Endothelial cell of umbilical vein (primary cell): ENCODE measurements around the gene MEF2A. TPM values are rescaled to one million over a fixed set of nuclear protein-coding genes. Genes with fewer than 3 reads are reported as not detected.

ENCODE experiments used
- BruUV-seq: library from RNA; stranded (reverse); fragments of 400-500 nt; replicated peaks from 2 replicates; lab custom pipeline; 2021; lab: Mats Ljungman, UMichigan
- CTCF ChIA-PET: fragments of 300-600, 350-600 bp; sonication (Branson Sonifier 250); formaldehyde crosslinking; loops from one replicate; lab custom pipeline; 2021; ENCODE audit warnings: antibody characterized with exemption, inconsistent platforms; lab: Charles Lee
- POLR2A ChIA-PET: fragments of 300-600, 350-600 bp; sonication (Branson Sonifier 250); formaldehyde crosslinking; loops from one replicate; lab custom pipeline; 2021; ENCODE audit warnings: antibody characterized with exemption, inconsistent platforms; lab: Charles Lee
- DNase-seq: peaks from one replicate; pipeline ENCODE4 v3.0.0-alpha.2; 2011; ENCODE audit warnings: low read depth, low spot score
- FAIRE-seq: peaks from 2 replicates; lab custom pipeline; 2011; peaks lifted over from hg19 to GRCh38; lab: Jason Lieb, UNC
- H2AFZ ChIP-seq: 2 replicates; pipeline ENCODE4 v1.6.0; 2012; ENCODE audit warnings: low read depth, low read length, control low read depth, inconsistent platforms
- H3K27ac ChIP-seq: 2 replicates; pipeline ENCODE4 v1.5.1; 2011; ENCODE audit warnings: low read depth, mild to moderate bottlenecking, control low read depth, low read length, moderate library complexity; ENCODE audit not compliant: insufficient read depth
- H3K27me3 ChIP-seq, 2 experiments: 2 replicates each; pipeline versions ENCODE4 v1.6.0 to v1.6.1; 2011; ENCODE audit warnings: low read length in 2 of 2, mixed read lengths in 1 of 2; ENCODE audit not compliant: control insufficient read depth in 2 of 2, insufficient read depth in 2 of 2
- H3K36me3 ChIP-seq, 2 experiments: 2 replicates in 1 of 2; 3 replicates in 1 of 2; pipeline ENCODE4 v1.5.1; 2011; ENCODE audit warnings: low read length in 2 of 2, mild to moderate bottlenecking in 1 of 2, moderate library complexity in 1 of 2; ENCODE audit not compliant: control insufficient read depth in 2 of 2, insufficient read depth in 2 of 2; ENCODE audit errors: extremely low read depth in 1 of 2
- H3K4me1 ChIP-seq: 3 replicates; pipeline ENCODE4 v1.5.1; 2011; ENCODE audit warnings: mild to moderate bottlenecking, low read length; ENCODE audit not compliant: control insufficient read depth, insufficient read depth; ENCODE audit errors: extremely low read depth
- H3K4me2 ChIP-seq: 2 replicates; pipeline ENCODE4 v1.6.1; 2011; ENCODE audit warnings: low read length, control low read depth, mixed read lengths; ENCODE audit not compliant: insufficient read depth
- H3K4me3 ChIP-seq, 3 experiments: fragments of 200-600 bp in 1 of 3; sonication (generic), shearing (Covaris generic) in 1 of 3; replicated peaks in 1 of 3; 2 replicates each; pipeline ENCODE4 v1.5.1; 2011 to 2016; ENCODE audit warnings: control low read depth in 3 of 3, low read length in 3 of 3, mild to moderate bottlenecking in 2 of 3, inconsistent platforms in 1 of 3, low read depth in 1 of 3, moderate library complexity in 1 of 3; ENCODE audit not compliant: insufficient read depth in 1 of 3
- H3K79me2 ChIP-seq: 2 replicates; pipeline ENCODE4 v1.6.0; 2012; ENCODE audit warnings: low read length, inconsistent platforms; ENCODE audit not compliant: control insufficient read depth, insufficient read depth
- H3K9ac ChIP-seq: replicated peaks from 2 replicates; pipeline ENCODE3; 2011; ENCODE audit warnings: low read length, control low read depth; ENCODE audit not compliant: insufficient read depth; ENCODE audit errors: extremely low read depth
- H3K9me1 ChIP-seq: replicated peaks from 3 replicates; pipeline ENCODE4 v1.6.0; 2011; ENCODE audit warnings: mild to moderate bottlenecking, low read length; ENCODE audit not compliant: control insufficient read depth, insufficient read depth; ENCODE audit errors: extremely low read depth
- H3K9me3 ChIP-seq: replicated peaks from 2 replicates; pipeline ENCODE4 v1.5.1; 2012; ENCODE audit warnings: low read length, inconsistent platforms; ENCODE audit not compliant: control insufficient read depth, insufficient read depth
- H4K20me1 ChIP-seq: replicated peaks from 2 replicates; pipeline ENCODE3; 2011; ENCODE audit warnings: mild to moderate bottlenecking, low read length; ENCODE audit not compliant: control insufficient read depth, insufficient read depth; ENCODE audit errors: extremely low read depth
- EZH2 ChIP-seq: IDR thresholded peaks from 2 replicates; pipeline ENCODE4 v1.6.1; 2012; ENCODE audit warnings: borderline replicate concordance, low read depth, mild to moderate bottlenecking, moderate library complexity, low read length, inconsistent platforms; ENCODE audit not compliant: severe bottlenecking
- GATA2 ChIP-seq: IDR thresholded peaks from 2 replicates; pipeline ENCODE4 v1.7.0; 2011; ENCODE audit warnings: low read depth, mild to moderate bottlenecking, moderate library complexity, mixed read lengths, low read length; ENCODE audit not compliant: insufficient read length, insufficient read depth
- JUN ChIP-seq: IDR thresholded peaks from 2 replicates; pipeline ENCODE4 v1.6.1; 2011; ENCODE audit warnings: borderline replicate concordance, low read depth; ENCODE audit not compliant: insufficient read length, insufficient read depth
- MYC ChIP-seq: IDR thresholded peaks from one replicate; pipeline ENCODE4 v1.6.1; 2011; ENCODE audit warnings: mild to moderate bottlenecking, low read depth, low read length
- POLR2A ChIP-seq: IDR thresholded peaks from 2 replicates; pipeline ENCODE4 v1.6.1; 2012; ENCODE audit warnings: low read depth, mild to moderate bottlenecking, control low read depth, low read length
- POLR2AphosphoS5 ChIP-seq: IDR thresholded peaks from 2 replicates; pipeline ENCODE4 v1.6.1; 2012; ENCODE audit warnings: low read depth, mild to moderate bottlenecking, control low read depth, low read length, moderate library complexity; ENCODE audit not compliant: insufficient read depth
- dilution Hi-C: fragments of 300-500 bp; cut with MboI; formaldehyde crosslinking; loops from one replicate; pipeline ENCODE4 v1.15.0; 2019; ENCODE audit warnings: low sequenced_read_pairs; ENCODE audit not compliant: extremely low pct_ligation_motif_present
- intact Hi-C: fragments of 100-400 bp; cut with micrococcal nuclease; formaldehyde crosslinking; loops from one replicate; pipeline ENCODE4 v1.10.0; 2022
- polyA plus RNA-seq, 4 experiments: library from polyadenylated mRNA; depleted of rRNA in 3 of 4; stranded (reverse) in 3 of 4; unstranded in 1 of 4; fragments of >200 nt; gene quantifications; 2 replicates each; pipeline versions ENCODE4 v1.2.1 to v1.2.3, GENCODE V29; 2011 to 2012; ENCODE audit warnings: missing spikeins in 1 of 4
- total RNA-seq: library from RNA; stranded (reverse); gene quantifications from 2 replicates; pipeline ENCODE4 v1.2.3, GENCODE V29; 2021
- TF ChIP-seq, protein P1 (sequence below): IDR thresholded peaks from 2 replicates; pipeline ENCODE4 v1.6.1; 2011; ENCODE audit not compliant: insufficient read depth, insufficient read length

Gene MEF2A
- total and polyA plus RNA-seq, 2 donors (not counting 3 experiments of a cell fraction or from before 2014, with no cell fraction given): 38.0 to 45.3 TPM

DNA sequence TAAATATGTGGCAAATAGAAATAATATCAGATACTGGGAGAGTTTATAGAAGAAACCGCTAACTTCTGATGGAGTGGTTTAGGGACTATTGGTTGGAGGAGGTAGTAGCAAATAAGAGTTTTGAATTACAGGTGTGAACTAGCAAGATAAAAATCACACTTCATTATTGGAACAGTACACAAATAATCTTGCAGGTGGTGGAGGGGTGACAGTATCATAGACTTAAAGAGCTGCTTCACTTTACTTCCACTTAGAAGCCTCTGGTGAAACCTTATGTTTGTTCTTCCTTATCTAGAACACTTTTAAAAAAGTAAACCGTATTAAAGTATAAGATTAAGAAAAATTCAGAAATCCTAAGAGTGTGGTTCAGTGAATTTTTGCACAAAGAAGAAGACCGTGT, 69.4 kb downstream of the MEF2A start:
- CTCF ChIA-PET: no interaction called here
- no peaks in the 10 kb centered on the region for H3K9me3 ChIP-seq
- no TSS peak for BruUV-seq
- peaks cover 16% of the 10 kb centered on the region for H3K4me1 ChIP-seq
- peaks cover 0 to 2% of the 10 kb centered on the region in 2 experiments for H3K36me3 ChIP-seq
- H2AFZ ChIP-seq: no peak overlapping the region
- H3K27ac ChIP-seq: no peak overlapping the region
- no peaks in the 10 kb centered on the region for H3K9me1 ChIP-seq
- POLR2A ChIA-PET: no interaction called here
- no peaks in the 10 kb centered on the region for H3K27me3 ChIP-seq
- intact Hi-C loops: no loop called here
- H3K4me2 ChIP-seq: no peak overlapping the region
- no peak overlapping the region for H3K9ac ChIP-seq
- DNase-seq: no peak
- no peak for FAIRE-seq
- H4K20me1 ChIP-seq: no peaks in the 10 kb centered on the region
- dilution Hi-C loops: no loop called here
- no peak overlapping the region for H3K4me3 ChIP-seq
- H3K79me2 ChIP-seq: peaks cover 24% of the 10 kb centered on the region
- no peak for TF ChIP-seq EZH2
- TF ChIP-seq POLR2AphosphoS5: no peak
- no peak for TF ChIP-seq JUN
- TF ChIP-seq MYC: no peak
- TF ChIP-seq GATA2: no peak
- TF ChIP-seq, protein P1, sequence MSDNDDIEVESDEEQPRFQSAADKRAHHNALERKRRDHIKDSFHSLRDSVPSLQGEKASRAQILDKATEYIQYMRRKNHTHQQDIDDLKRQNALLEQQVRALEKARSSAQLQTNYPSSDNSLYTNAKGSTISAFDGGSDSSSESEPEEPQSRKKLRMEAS: no peak

DNA sequence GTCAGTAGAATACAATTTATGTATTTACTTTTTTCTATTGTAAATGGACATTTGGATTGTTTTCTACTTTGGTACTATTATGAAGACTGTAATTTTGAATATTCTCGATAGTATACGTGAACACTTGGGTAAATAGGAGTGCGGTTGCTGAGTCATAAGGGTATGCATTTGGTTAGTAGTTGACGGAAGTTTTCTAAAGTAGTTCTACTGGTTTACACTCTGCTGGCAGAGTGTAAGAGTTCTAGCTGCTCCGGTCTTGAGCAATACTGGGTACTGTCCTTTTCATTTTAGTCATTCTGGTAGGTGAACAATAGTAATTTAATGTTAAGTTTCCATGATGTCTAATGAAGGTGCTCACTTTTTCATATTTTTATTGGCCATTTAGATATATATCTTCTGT, 70.0 kb downstream of the MEF2A start:
- intact Hi-C loops (no loop called here), dilution Hi-C loops (no loop called here)
- peaks cover 12% of the 10 kb centered on the region for H3K4me1 ChIP-seq
- H2AFZ ChIP-seq: no peak overlapping the region
- H3K9ac ChIP-seq: no peak overlapping the region
- no peaks in the 10 kb centered on the region for H3K9me3 ChIP-seq
- no peak overlapping the region for H3K4me3 ChIP-seq
- no peak for TF ChIP-seq POLR2A
- TF ChIP-seq POLR2AphosphoS5: no peak
- no TSS peak for BruUV-seq
- FAIRE-seq: no peak
- H3K27me3 ChIP-seq: no peaks in the 10 kb centered on the region
- no peaks in the 10 kb centered on the region for H3K9me1 ChIP-seq
- ChIA-PET POLR2A (no interaction called here), CTCF (no interaction called here)
- no peaks in the 10 kb centered on the region for H4K20me1 ChIP-seq
- no peak overlapping the region for H3K4me2 ChIP-seq
- peaks cover 0 to 2% of the 10 kb centered on the region in 2 experiments for H3K36me3 ChIP-seq
- peaks cover 21% of the 10 kb centered on the region for H3K79me2 ChIP-seq
- DNase-seq: no peak
- H3K27ac ChIP-seq: no peak overlapping the region
